CD4-positive, alpha-beta T cell treated with Interleukin-17A for 4 hours (primary cell): ENCODE results near the gene KCNK4.
A peak's percentile ranks its signal among the peaks of the same experiment; 100 is the strongest.
"Not testable (repeated sequence)": the region's sequence is repeated elsewhere in the genome, so short reads cannot be mapped to it uniquely, and the experiment has no call there.

Source experiments
- DNase-seq: peaks from one replicate; pipeline ENCODE4 v3.0.0-alpha.2; 2020; ENCODE audit warnings: mixed read lengths

The KCNK4 gene

GRCh38 chr11:64292460-64293254 lies 1.6 kb downstream of the KCNK4 start:
- no peak for DNase-seq

GRCh38 chr11:64294774-64295173 lies 3.7 kb downstream of the KCNK4 start:
- no peak for DNase-seq

GRCh38 chr11:64295760-64296159 lies 4.7 kb downstream of the KCNK4 start:
- DNase-seq = no peak

- DNase-seq = no peak
These were observed 5.1 kb downstream of the KCNK4 start for GRCh38 chr11:64296236-64296635.

GRCh38 chr11:64296830-64297698 lies 6.0 kb downstream of the KCNK4 start:
- no peak for DNase-seq

- DNase-seq = no peak
These were observed 6.7 kb downstream of the KCNK4 start for GRCh38 chr11:64297699-64298358.

GRCh38 chr11:64298966-64299846 lies 8.1 kb downstream of the KCNK4 start:
- DNase-seq = no peak

GRCh38 chr11:64299847-64300648 lies 8.9 kb downstream of the KCNK4 start, which contains the start of gene CATSPERZ:
Gene CATSPERZ (plus strand): TSS chr11:64300358. CDS start chr11:64300411, 53 bp downstream.
- DNase-seq = peak; percentile 54

- no peak for DNase-seq
These were observed 12.3 kb downstream of the KCNK4 start for GRCh38 chr11:64303109-64304031.

- DNase-seq = no peak
These were observed 12.9 kb downstream of the KCNK4 start for GRCh38 chr11:64304032-64304315.

- peak; percentile 99 for DNase-seq
These were observed 13.4 kb downstream of the KCNK4 start for GRCh38 chr11:64304316-64305072.

- peak; percentile 100 for DNase-seq
These were observed 14.1 kb downstream of the KCNK4 start, which contains the start of gene ESRRA for GRCh38 chr11:64305075-64305690. Gene ESRRA (plus strand): TSS chr11:64305524. CDS start chr11:64307180, 1,656 bp downstream.

- DNase-seq = peak; percentile 81
These were observed 14.8 kb downstream of the KCNK4 start for GRCh38 chr11:64305691-64306562.

GRCh38 chr11:64306563-64306875 lies 15.4 kb downstream of the KCNK4 start:
- DNase-seq = no peak

- no peak for DNase-seq
These were observed 15.9 kb downstream of the KCNK4 start for GRCh38 chr11:64306876-64307622.

- DNase-seq = not testable (repeated sequence)
These were observed 16.7 kb downstream of the KCNK4 start for GRCh38 chr11:64307795-64308194.

GRCh38 chr11:64312947-64313346 lies 21.8 kb downstream of the KCNK4 start:
- no peak for DNase-seq
